Ishikawa (cell line): ENCODE measurements around the gene CTTNBP2.

ENCODE experiments used
- CEBPB ChIP-seq: IDR thresholded peaks from 2 replicates; pipeline ENCODE4 v1.6.1; 2012
- CREB1 ChIP-seq: IDR thresholded peaks from 2 replicates; pipeline ENCODE4 v1.6.1; 2012; ENCODE audit warnings: low read depth
- EGR1 ChIP-seq: IDR thresholded peaks from 2 replicates; pipeline ENCODE4 v1.6.1; 2012
- EP300 ChIP-seq: IDR thresholded peaks from 2 replicates; pipeline ENCODE4 v1.6.1; 2012; ENCODE audit warnings: borderline replicate concordance
- FOXM1 ChIP-seq: IDR thresholded peaks from 2 replicates; pipeline ENCODE4 v1.6.1; 2012; ENCODE audit warnings: low read depth, borderline replicate concordance
- MAX ChIP-seq: IDR thresholded peaks from 2 replicates; pipeline ENCODE4 v1.6.1; 2012
- NFIC ChIP-seq: IDR thresholded peaks from 2 replicates; pipeline ENCODE4 v1.6.1; 2012
- RAD21 ChIP-seq: IDR thresholded peaks from 2 replicates; pipeline ENCODE4 v1.6.1; 2012; ENCODE audit warnings: low read depth
- TAF1 ChIP-seq: IDR thresholded peaks from 2 replicates; pipeline ENCODE4 v1.6.1; 2012; ENCODE audit warnings: low read depth, mild to moderate bottlenecking
- TCF12 ChIP-seq: IDR thresholded peaks from 2 replicates; pipeline ENCODE4 v1.6.1; 2012; ENCODE audit warnings: low read depth
- TEAD4 ChIP-seq: IDR thresholded peaks from 2 replicates; pipeline ENCODE4 v1.6.1; 2012
- USF1 ChIP-seq: IDR thresholded peaks from 2 replicates; pipeline ENCODE4 v1.6.1; 2012
- YY1 ChIP-seq: IDR thresholded peaks from 2 replicates; pipeline ENCODE4 v1.6.1; 2012; ENCODE audit warnings: low read depth
- ZBTB7A ChIP-seq: IDR thresholded peaks from 2 replicates; pipeline ENCODE4 v1.6.1; 2012; ENCODE audit warnings: low read depth
- TF ChIP-seq, protein P1 (sequence below): IDR thresholded peaks from 2 replicates; pipeline ENCODE4 v1.6.1; 2012; ENCODE audit warnings: low read depth, mild to moderate bottlenecking

The CTTNBP2 gene

GRCh38 chr7:117907049-117907640, 33.9 kb upstream of the CTTNBP2 start:
- TF ChIP-seq EGR1 (no peak), TEAD4 (no peak), CREB1 (no peak), NFIC (no peak), TAF1 (no peak), TCF12 (no peak), RAD21 (no peak), FOXM1 (no peak), ZBTB7A (no peak), YY1 (no peak), MAX (no peak), EP300 (no peak), USF1 (no peak), CEBPB (no peak)
- TF ChIP-seq, protein P1, sequence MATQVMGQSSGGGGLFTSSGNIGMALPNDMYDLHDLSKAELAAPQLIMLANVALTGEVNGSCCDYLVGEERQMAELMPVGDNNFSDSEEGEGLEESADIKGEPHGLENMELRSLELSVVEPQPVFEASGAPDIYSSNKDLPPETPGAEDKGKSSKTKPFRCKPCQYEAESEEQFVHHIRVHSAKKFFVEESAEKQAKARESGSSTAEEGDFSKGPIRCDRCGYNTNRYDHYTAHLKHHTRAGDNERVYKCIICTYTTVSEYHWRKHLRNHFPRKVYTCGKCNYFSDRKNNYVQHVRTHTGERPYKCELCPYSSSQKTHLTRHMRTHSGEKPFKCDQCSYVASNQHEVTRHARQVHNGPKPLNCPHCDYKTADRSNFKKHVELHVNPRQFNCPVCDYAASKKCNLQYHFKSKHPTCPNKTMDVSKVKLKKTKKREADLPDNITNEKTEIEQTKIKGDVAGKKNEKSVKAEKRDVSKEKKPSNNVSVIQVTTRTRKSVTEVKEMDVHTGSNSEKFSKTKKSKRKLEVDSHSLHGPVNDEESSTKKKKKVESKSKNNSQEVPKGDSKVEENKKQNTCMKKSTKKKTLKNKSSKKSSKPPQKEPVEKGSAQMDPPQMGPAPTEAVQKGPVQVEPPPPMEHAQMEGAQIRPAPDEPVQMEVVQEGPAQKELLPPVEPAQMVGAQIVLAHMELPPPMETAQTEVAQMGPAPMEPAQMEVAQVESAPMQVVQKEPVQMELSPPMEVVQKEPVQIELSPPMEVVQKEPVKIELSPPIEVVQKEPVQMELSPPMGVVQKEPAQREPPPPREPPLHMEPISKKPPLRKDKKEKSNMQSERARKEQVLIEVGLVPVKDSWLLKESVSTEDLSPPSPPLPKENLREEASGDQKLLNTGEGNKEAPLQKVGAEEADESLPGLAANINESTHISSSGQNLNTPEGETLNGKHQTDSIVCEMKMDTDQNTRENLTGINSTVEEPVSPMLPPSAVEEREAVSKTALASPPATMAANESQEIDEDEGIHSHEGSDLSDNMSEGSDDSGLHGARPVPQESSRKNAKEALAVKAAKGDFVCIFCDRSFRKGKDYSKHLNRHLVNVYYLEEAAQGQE, result no peak

GRCh38 chr7:117902314-117902889, 29.2 kb upstream of the CTTNBP2 start:
- TF ChIP-seq TEAD4 (no peak), RAD21 (no peak), ZBTB7A (no peak), TCF12 (no peak), NFIC (no peak), FOXM1 (no peak), CREB1 (no peak), MAX (no peak), TAF1 (no peak), EP300 (no peak), EGR1 (no peak)
- TF ChIP-seq, protein P1, result no peak

GRCh38 chr7:117901089-117901797, 28.0 kb upstream of the CTTNBP2 start:
- TF ChIP-seq, protein P1, result no peak
- TF ChIP-seq NFIC (no peak), CEBPB (no peak), RAD21 (no peak), USF1 (no peak), ZBTB7A (no peak), YY1 (no peak), TCF12 (no peak)

GRCh38 chr7:117896339-117896738, 23.1 kb upstream of the CTTNBP2 start:
- TF ChIP-seq MAX, result no peak
- no peak for TF ChIP-seq EGR1
- no peak for TF ChIP-seq TEAD4
- TF ChIP-seq, protein P1, result no peak
- TF ChIP-seq CREB1, result no peak
- no peak for TF ChIP-seq YY1
- TF ChIP-seq TCF12, result no peak
- no peak for TF ChIP-seq EP300
- TF ChIP-seq RAD21, result no peak
